Measurements from ENCODE around the gene KRR1.

DNA sequence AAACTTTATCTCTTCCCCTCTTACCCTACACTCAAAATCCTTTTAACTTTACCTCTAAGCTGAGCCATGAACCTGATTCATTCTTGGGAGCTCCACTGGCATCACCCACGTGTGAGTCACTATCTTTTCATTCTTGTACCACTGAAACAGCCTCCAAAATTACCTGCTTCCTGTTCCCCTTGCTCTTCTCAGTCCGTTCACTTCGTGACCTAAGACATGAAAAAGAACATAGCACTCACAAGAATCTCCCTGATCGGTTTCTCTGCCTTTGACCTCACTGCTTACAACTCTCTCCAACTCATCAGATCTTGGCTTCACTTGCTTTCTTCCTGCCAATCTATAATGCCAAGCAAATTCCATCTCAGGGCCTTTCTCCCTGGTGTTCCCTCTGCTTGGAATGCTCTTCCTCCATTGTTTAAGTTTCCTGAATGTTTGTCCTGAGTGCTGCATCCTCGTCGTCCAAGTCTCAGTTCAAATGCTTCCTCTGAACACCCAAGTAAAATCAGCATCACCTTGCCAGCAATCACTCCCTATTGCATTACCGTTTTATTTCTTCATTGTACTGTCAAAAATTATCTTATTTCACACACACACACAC is 21.7 kb downstream of the KRR1 start:
- no peak for TF ChIP-seq EP300 (IDR thresholded peaks at IDR 0.05; ENCODE audit: borderline replicate concordance)
- TF ChIP-seq TAF1 (IDR thresholded peaks at IDR 0.05; ENCODE audit: low read depth), result no peak
- TF ChIP-seq FOXM1 (IDR thresholded peaks at IDR 0.05; ENCODE audit: borderline replicate concordance, low read depth), result no peak
- TF ChIP-seq RAD21 (IDR thresholded peaks at IDR 0.05; ENCODE audit: low read depth), result no peak
- TF ChIP-seq CREB1 (IDR thresholded peaks at IDR 0.05; ENCODE audit: low read depth), result no peak
- TF ChIP-seq, protein P1, sequence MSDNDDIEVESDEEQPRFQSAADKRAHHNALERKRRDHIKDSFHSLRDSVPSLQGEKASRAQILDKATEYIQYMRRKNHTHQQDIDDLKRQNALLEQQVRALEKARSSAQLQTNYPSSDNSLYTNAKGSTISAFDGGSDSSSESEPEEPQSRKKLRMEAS (IDR thresholded peaks at IDR 0.05), result no peak
- TF ChIP-seq, protein P2, sequence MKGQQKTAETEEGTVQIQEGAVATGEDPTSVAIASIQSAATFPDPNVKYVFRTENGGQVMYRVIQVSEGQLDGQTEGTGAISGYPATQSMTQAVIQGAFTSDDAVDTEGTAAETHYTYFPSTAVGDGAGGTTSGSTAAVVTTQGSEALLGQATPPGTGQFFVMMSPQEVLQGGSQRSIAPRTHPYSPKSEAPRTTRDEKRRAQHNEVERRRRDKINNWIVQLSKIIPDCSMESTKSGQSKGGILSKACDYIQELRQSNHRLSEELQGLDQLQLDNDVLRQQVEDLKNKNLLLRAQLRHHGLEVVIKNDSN (IDR thresholded peaks at IDR 0.05), result no peak
- no peak for TF ChIP-seq CEBPB (IDR thresholded peaks at IDR 0.05)
- TF ChIP-seq TEAD4 (IDR thresholded peaks at IDR 0.05), result no peak
- no peak for TF ChIP-seq EGR1 (IDR thresholded peaks at IDR 0.05)
- TF ChIP-seq, protein P3, sequence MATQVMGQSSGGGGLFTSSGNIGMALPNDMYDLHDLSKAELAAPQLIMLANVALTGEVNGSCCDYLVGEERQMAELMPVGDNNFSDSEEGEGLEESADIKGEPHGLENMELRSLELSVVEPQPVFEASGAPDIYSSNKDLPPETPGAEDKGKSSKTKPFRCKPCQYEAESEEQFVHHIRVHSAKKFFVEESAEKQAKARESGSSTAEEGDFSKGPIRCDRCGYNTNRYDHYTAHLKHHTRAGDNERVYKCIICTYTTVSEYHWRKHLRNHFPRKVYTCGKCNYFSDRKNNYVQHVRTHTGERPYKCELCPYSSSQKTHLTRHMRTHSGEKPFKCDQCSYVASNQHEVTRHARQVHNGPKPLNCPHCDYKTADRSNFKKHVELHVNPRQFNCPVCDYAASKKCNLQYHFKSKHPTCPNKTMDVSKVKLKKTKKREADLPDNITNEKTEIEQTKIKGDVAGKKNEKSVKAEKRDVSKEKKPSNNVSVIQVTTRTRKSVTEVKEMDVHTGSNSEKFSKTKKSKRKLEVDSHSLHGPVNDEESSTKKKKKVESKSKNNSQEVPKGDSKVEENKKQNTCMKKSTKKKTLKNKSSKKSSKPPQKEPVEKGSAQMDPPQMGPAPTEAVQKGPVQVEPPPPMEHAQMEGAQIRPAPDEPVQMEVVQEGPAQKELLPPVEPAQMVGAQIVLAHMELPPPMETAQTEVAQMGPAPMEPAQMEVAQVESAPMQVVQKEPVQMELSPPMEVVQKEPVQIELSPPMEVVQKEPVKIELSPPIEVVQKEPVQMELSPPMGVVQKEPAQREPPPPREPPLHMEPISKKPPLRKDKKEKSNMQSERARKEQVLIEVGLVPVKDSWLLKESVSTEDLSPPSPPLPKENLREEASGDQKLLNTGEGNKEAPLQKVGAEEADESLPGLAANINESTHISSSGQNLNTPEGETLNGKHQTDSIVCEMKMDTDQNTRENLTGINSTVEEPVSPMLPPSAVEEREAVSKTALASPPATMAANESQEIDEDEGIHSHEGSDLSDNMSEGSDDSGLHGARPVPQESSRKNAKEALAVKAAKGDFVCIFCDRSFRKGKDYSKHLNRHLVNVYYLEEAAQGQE (IDR thresholded peaks at IDR 0.05; ENCODE audit: low read depth), result no peak
- TF ChIP-seq NFIC (IDR thresholded peaks at IDR 0.05), result no peak

Measured in Ishikawa (cell line).